GM18517 (cell line): ENCODE measurements around the gene SHQ1.

ENCODE experiments used
- ATAC-seq: cut with Tn5 transposase; IDR thresholded peaks from one replicate; pipeline ENCODE4 v1.9.1; 2021; ENCODE audit warnings: mild to moderate bottlenecking, moderate library complexity; ENCODE audit not compliant: unreplicated experiment

Gene SHQ1

DNA sequence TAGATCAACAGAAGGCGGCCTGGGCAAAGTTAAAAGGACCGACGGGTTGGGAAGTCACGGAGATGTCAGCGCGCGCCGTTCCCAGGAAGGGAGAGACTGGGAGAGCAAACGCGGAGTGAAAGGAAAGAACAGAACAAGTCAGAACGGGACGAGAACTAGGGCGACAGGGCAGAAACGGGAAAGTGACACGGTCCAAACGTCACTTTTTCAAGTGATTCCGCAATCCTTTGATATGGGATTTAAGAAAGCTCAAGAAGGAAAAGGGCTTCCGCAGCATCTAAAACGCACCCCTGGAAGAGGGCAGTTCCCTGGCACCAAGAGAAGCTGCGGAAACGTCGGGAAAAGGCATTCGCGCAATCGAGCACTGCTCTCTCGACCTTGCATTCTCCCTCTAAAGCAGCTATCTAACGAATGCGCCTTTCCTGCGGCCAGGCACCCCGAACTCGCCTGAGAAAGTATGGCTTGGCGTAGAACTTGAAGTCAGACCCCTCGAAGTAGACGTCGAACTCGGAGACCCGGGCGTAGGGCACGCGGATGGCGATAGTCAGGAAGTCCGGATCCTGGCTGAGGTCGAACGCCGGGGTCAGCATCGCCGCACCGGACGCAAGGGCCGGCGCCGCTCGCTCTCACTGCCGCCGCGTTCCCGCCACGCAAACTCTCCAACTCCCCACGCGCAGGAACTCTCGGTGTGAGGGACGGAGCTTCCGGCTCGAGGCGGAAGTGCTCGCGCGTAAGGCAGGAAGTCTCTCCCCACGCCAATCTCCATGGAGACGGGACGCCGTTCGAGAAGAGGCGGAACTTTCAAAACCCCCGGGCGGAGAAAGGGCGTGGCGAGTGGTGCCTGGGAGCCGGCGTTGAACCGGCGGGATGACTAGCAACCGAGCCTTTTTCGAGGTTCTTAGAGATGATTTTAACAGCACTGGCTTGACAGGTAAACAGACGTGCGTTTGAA, at the start of gene SHQ1:
Gene SHQ1, minus strand, starts transcription at position 695 of the 952 bp plus-strand sequence. Its CDS starts 105 bp downstream, at position 590.
- peak; percentile 89 for ATAC-seq

DNA sequence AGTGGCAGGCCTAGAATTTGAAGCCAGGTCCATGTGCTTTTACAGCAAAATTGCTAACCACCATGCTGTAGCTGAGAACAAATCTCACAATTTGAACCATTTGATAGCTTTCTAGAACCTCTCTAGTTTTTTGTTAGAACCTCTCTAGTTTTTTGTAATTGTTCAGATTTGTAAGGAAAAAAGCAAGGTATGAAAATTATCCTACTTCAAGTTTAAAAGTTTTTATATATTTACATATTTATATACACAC, 49.4 kb upstream of the SHQ1 start:
- ATAC-seq, result no peak

DNA sequence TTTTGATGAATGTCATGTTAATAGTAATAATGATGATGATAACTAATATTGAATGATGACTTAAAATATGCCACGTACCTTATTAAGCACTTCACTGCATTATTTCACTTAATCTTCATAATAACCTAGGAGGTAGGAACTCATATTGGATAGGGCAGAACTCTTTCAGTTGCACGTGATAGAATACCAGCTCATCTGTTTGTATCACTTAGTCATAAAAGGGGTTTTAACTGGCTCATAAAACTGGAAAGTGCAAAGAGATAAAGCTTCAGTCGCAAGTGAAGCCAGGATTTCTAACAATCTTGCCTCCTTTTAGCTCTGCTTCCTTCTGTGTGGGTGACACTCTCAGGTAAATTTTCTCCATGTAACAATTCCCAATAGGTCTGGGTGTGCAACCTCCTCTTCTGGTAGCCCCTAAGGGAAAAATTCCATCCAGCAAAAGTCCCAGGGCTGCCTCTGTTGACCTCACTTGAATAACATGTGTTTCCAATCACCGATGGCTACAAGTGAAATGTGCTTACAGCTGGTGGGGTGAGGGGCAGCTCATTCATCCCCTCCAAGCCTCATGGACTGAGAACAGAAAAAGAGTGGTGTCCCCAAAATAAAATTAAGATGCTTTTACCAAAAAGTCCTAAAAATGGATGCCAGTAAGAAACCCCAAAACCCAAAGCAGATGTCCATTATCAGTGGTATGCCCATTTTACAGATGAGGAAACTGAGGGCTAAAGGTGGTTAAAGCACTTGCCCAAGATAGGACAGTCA, 48.9 kb upstream of the SHQ1 start:
- no peak for ATAC-seq

DNA sequence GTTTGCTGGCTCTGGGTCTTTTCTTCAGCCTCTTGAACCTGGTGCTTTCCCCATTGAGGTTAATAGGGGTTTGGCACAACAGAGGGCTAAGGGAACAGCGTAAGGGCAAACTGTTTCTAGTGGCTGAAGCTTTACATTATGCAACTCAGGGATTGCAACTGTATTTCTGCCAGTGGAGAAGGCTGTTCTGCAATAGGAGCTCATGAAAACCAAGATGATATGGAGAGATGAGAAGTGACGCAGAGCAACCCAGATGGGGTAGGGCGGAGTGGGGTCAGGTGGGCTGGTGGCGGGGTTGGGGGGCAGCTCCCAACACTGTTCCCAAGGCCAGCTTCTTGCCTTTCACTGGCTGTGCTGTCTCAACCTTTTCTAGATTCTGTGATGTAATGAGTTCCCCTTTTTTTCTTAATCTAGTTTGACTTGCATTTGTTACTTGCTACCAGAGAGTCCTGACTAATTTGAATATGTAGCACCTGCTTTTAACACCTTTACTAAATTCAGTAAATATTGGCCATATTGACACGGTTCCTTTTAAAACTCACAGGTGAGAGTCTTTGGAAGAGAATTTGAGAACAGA, 46.8 kb upstream of the SHQ1 start:
- no peak for ATAC-seq

DNA sequence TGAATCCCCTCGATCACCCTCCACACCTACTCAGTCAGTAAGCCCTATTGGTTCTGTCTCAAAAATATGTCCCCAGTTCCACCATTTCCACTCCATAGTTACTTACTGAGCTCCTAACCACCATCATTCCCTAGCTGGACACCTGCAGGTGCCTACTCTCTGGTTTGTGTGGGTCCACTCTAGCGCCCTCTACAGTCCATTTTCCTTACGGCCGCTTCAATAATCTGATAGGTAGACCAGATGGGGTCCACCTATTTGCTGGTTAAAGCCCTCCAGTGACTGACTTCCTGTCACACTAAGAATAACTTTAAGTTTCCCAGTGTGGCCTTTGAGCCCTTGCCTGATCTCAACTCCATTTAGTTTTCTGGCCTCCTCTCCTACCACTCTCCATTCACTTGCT, 44.6 kb upstream of the SHQ1 start:
- ATAC-seq, result no peak

DNA sequence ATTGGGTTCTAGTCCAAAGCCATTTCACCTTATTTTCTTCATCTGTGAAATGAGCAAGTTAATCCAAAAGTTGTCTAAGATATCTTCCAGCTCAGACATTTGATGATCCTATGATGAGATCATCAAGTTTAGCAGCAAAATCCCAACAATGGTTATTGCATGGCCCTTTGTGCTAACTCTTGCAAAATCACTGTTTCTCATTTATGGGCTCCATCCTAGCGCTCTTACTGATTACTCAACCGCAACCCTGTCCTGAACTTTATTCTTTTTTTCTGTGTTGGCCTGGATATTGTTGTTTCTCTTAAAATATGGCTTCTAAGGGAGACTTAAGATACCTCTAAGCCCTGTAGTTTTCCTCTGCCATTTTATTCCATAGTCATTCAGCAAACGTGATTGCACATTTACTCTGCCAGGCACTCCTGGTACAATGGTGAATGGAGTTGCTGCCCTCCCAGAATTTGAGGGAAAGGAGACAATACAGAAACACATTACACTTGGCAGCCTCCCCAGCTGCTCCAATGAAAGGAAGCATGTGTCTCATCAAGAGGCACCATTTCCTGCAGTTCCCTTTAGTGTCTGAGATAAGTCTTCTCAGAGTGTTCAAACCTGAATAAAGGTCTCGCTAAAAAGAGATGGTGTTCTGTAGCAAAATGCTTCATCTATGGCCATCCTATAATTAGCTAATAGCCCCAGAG, 44.0 kb upstream of the SHQ1 start:
- no peak for ATAC-seq

DNA sequence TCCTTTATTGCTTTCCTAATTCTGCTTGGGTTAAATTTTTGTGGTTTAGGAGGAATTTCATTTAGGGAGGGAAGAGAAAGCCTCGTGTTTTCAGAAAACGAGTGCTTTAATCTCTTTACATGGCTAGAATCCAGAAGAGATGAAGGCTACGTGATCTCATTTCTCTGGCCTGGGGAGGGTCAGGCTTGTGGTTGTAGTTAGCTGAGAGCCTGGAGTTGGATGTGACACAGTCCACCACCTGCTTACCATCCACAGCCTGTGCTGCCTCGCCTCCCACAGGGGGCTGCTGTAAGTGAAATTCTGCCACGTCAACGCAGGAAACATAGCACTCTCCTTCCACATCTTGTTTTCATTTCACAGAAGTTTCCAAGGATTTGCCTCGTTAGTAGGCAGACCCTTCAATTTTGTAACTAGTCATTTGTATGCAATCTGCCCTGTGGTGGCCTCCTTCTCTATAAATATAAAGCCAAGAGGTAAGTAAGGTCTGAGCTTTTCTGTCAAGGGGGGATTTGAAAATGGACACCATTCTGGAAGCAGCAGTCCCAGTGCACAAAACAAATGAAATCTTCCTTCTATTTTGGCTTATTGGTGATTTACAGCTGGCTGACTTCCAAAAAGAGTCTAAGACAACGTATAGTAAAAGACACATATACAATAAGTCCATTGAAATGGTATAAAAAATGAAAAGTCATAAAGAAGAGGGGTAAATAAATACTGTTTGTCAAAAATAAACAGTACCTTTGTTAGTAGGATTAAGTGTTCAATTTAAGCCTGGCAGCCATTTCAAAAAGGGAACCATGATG, 43.0 kb upstream of the SHQ1 start:
- no peak for ATAC-seq

DNA sequence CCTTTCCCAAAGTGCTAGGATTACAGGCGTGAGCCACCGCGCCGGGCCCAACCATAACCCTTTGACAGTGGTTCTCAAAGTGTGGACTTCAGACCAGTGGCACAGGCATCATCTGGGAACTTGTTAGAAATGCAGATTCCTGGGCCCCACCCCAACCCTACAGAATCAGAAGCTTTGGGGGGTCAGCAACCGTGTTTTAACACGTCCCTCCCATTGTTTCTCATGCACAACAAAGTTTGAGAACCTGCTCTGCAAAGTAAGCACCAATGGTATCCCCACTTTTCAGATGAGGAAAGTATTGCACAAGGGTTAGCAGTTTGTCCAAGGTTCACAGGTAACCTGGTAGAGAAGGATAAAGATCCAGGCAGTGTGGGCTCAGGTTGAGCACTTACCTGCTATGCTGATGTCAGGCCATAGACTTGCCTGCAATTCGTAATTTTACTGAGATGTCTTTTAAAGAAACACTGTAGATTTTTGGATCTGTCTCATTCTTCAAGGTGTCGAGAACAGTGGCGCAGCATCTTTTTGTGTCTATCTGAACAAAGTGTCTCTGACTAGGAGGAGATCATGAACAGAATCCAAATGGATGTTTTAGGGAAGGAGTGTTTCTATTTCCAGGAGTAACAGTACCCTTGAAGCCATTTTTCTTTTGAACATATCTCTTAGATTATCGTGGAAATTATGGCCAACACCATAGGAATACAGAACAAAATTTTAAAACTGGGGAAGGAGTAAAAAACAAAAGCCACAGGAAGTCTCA, 42.1 kb upstream of the SHQ1 start:
- ATAC-seq, result no peak

DNA sequence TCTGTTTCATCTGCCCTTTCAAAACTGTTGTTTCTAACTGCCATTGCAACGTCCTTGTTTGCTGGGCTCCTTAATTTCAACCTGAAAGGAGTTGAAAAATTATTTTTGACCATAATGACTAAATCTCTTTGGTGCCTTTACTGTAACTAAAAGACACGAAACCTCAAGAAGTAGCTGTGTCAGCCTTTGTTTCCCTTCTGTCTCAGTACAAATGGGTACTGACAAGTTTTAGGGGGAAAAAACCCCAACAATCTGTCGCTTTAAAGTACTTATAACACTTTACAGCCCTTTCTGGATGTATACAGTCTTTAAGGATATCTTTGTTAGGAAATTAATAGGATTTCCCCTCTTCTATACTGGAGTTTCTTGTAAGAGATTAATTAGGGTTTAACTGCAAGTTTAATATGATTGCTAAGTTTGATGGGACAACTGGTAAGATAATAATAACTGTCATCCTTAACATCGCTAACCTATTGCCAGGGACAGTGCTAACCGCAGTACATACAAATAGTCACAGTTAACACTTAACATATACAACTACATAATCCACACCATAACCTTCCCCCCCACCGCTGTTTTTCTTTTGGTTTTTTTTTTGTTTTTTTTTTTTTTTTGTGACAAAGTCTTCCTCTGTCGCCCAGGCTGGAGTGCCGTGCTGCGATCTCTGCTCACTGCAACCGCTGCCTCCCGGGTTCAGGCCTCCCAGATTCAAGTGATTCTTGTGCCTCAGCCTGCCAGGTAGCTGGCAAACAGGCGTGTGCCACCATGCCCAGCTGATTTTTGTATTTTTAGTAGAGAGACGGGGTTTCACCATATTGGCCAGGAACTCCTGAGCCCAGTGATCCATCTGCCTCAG, 41.3 kb upstream of the SHQ1 start:
- no peak for ATAC-seq

DNA sequence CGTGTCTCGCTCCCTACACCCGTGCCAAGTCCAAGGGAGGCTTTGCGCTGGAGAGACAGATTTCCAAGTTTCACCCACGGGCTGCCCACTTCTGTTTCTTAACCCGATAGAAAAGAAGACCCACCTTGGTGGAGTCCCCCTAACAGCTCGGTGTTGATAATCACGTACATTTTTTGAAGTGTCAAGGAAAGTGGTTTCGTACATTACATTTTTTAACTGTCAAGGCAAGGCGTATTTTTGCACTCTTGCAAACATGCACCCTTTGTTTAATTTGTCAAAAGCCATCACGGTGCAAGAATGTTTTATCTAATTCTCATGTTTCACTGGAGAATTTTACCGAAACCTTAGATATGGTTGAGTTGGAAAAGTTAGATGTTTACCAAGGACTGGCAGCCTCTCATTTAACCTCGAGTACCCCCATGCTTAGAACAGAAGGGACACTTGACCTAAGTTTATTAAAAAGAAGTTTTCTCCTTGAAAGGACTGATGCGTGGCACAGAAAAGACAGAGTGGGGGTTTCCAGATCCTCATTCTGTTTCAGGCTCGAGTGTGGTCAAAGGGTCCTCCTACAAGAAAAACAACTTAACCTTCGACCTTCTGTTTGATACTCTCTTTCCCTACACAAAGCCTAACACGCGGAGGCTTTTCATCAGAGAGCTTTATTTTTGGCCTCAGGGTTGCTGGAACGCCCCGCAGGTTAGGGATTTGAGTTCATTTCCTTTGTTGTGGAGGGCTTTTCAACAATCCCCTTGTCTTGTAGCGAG, 40.5 kb upstream of the SHQ1 start:
- no peak for ATAC-seq

DNA sequence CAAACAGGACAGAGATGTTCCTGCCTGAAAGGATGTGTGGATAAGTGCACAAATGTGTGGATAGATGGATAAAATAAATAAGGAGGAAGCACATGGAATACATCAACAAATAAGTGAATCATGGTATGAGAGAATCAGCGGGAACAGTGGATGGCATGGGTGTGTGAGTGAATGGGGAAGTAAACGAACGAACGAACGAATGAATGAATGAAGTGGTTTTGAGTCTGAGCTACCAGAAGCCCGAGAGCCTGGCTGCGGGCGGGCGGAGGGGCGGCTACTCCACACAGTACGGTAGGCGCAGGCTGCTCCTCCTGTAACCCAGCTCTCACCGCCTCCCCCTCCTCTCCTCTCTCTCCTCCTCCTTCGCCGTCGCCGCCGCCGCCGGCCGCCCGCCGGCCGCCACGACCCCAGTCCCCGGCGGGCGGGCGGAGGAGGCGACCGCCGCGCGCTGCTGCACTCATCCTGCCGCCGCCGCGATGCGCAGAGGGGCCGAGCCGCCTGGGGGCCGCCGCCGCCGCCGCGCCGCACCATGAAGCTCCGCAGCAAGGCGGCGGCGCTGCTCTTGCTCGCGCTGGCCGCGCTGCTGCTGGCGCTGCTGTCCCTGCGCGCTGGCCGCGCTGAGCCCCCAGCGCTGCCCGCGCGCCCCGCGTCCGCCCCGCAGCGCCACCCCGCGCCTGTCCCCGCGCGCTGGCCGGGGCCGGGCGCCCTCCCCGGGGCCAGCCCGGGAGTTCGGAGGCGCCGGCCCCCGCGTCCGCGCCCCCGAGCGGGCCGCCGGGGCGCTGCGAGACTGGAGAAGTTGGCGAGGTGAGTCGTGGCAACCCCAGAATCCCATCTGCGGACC, 39.7 kb upstream of the SHQ1 start, which contains the start of gene GXYLT2:
Gene GXYLT2, plus strand, starts transcription at position 342 of the 841 bp plus-strand sequence. Its CDS starts 188 bp downstream, at position 530.
- ATAC-seq, result no peak

DNA sequence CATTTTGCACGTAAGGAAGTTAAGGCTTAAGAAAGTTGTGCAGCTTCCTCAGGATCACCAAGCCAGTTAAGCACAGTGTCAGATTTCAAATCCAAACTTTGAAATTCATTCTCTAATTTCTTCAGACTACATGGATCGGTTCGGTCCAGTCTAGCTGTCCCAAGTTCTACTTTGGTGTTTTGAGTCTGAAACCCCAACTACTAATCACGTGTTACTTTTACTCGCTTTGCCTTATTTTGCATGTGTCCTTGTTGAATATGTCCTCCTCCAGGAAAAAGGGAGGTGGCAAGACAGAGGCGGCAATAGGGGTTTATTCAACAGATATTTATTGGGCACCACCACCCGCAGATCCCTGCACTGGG, 39.1 kb upstream of the SHQ1 start:
- no peak for ATAC-seq

DNA sequence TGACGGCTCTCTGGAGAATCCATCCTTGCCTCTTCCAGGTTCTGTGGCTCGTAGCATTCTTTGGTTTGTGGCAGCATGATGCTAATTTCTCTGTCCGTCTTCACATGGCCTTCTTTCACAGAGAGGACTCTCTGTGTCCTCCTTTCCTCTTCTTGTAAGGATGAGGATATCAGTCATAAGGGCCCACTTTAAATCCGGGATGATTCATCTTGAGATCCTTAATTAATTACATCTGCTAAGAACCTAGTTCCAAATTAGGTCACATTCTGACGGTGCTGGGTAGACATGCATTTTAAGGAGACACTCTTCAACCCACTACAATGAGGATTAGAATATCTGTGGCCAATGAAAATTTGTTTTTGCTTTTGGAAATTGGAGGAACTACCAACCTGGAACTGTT, 23.9 kb upstream of the SHQ1 start:
- ATAC-seq, result no peak

DNA sequence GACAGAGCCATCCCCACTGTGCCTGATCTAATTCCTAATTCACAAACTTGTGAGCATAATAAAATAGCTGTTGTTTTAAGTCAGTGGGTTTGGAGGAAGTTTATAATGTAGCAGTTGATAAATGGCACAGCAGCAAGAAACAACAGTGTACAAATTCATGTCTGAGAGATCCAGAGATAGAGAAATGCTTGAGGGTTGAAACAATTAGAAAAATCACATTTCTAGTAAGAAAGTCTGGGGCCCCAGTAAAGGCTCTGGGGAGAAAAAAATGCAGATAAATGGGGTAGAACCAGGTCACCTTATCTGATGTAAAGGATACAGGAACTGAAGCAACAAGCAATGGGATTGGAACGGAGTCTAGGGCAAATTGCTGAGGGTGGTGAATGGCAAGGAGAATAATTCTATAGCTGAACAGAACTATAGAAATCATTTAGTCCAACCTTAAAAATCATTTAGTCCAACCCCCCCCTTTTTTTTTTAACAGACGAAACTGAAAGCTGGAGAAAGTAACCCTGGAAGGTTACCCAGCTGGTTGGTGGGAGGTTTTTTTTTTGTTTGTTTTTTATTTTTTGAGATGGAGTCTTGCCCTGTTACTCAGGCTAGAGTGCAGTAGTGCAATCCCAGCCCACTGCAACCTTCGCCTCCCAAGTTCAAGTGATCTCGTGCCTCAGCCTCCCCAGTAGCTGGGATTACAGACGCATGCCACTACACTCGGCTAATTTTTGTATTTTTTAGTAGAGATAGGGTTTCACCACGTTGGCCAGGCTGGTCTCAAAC, 14.3 kb upstream of the SHQ1 start:
- no peak for ATAC-seq

DNA sequence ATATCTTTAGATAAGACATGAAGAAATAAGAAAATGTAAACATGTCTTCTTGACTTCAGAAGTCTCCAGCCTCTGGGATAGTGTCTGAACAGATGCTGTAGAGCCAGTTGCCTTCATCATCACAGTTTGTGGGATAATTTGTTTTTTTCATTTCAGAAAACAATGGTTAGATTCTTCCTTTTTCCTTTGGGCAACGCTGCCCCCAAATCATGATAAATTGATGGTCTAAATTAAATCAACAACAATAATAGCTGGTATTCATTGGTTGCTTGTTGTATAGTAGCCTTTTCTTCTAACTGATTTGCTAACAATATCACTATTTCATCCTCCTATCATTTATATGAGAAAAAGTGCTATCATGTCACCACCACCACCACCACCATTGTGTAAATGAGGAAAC, 12.6 kb upstream of the SHQ1 start:
- no peak for ATAC-seq

DNA sequence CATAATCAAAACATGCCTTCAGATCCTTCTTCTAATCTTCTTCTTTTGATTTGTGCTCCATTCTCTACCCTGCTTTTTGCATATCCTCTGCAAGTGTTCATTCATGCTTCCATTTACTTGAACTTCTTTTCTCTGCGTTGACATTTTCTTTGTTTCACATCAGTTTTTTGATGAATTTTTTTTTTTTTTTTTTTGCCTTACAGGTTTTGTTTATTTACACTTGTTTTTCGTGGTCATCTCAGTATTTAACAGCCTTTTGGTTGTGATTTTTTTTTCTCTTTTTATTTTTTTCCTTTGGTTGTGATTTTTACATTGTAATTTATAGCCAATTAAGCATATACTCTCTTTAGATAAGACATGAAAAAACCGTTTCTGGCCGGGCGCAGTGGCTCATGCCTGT, 11.8 kb upstream of the SHQ1 start:
- ATAC-seq, result no peak
